Osteocyte (in vitro differentiated cells): ENCODE measurements around the gene EIF4E. TPM values are rescaled to one million over a fixed set of nuclear protein-coding genes. Genes with fewer than 3 reads are reported as not detected.

ENCODE experiments used
- DNase-seq: peaks from one replicate; pipeline ENCODE4 v3.0.0; 2021; ENCODE audit warnings: mixed read lengths; ENCODE audit not compliant: unreplicated experiment; ENCODE audit errors: extremely low spot score
- H3K27ac Mint-ChIP-seq: one replicate; pipeline ENCODE4 v1.8.0; 2021; ENCODE audit warnings: mild to moderate bottlenecking, mixed read lengths; ENCODE audit not compliant: unreplicated experiment
- H3K27me3 Mint-ChIP-seq: one replicate; pipeline ENCODE4 v1.8.0; 2021; ENCODE audit warnings: mixed read lengths; ENCODE audit not compliant: unreplicated experiment
- H3K36me3 Mint-ChIP-seq: one replicate; pipeline ENCODE4 v1.8.0; 2021; ENCODE audit warnings: mixed read lengths; ENCODE audit not compliant: unreplicated experiment
- H3K4me1 Mint-ChIP-seq: one replicate; pipeline ENCODE4 v1.8.0; 2021; ENCODE audit warnings: mixed read lengths; ENCODE audit not compliant: unreplicated experiment
- H3K4me3 Mint-ChIP-seq: one replicate; pipeline ENCODE4 v1.8.0; 2021; ENCODE audit warnings: mild to moderate bottlenecking, moderate library complexity, mixed read lengths; ENCODE audit not compliant: unreplicated experiment
- H3K9me3 Mint-ChIP-seq: one replicate; pipeline ENCODE4 v1.8.0; 2021; ENCODE audit warnings: mixed read lengths; ENCODE audit not compliant: unreplicated experiment
- total RNA-seq: library from RNA; stranded (reverse); gene quantifications from 2 replicates; pipeline ENCODE4 v1.2.1, GENCODE V29; 2021
- TF ChIP-seq, protein P1 (sequence below): fragments of 200-600 bp; sonication (generic); IDR thresholded peaks from 2 replicates; pipeline ENCODE4 v1.5.0; 2021; ENCODE audit warnings: antibody characterized with exemption, mild to moderate bottlenecking, moderate library complexity

EIF4E gene
- total RNA-seq, 1 donor from 2014 or later: 60.6 TPM

DNA sequence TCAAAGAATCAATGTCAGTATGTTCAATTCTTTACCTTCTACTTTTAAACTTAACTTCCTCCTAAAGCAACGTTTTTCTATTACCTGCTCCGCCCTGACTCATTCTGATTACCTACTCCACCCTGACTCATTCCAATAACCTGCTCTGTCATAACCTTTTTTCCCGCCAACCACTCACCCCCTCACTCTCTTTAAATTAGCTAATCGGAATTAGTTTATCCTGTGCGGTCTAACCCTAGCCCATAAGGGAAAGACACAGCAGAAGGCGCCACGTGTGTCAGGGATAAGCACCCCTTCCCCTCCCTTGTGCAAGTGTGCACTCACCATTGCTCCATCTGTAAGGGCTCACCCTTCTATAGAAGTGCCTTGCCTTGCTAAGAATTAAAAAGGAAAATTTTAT is 64.4 kb downstream of the EIF4E start:
- H3K4me1 Mint-ChIP-seq: no peaks in the 10 kb centered on the region
- H3K36me3 Mint-ChIP-seq: no peaks in the 10 kb centered on the region
- TF ChIP-seq, protein P1, sequence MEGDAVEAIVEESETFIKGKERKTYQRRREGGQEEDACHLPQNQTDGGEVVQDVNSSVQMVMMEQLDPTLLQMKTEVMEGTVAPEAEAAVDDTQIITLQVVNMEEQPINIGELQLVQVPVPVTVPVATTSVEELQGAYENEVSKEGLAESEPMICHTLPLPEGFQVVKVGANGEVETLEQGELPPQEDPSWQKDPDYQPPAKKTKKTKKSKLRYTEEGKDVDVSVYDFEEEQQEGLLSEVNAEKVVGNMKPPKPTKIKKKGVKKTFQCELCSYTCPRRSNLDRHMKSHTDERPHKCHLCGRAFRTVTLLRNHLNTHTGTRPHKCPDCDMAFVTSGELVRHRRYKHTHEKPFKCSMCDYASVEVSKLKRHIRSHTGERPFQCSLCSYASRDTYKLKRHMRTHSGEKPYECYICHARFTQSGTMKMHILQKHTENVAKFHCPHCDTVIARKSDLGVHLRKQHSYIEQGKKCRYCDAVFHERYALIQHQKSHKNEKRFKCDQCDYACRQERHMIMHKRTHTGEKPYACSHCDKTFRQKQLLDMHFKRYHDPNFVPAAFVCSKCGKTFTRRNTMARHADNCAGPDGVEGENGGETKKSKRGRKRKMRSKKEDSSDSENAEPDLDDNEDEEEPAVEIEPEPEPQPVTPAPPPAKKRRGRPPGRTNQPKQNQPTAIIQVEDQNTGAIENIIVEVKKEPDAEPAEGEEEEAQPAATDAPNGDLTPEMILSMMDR: no peak
- DNase-seq: no peak
- no peaks in the 10 kb centered on the region for H3K9me3 Mint-ChIP-seq
- no peak overlapping the region for H3K27ac Mint-ChIP-seq
- H3K27me3 Mint-ChIP-seq: no peaks in the 10 kb centered on the region
- no peak overlapping the region for H3K4me3 Mint-ChIP-seq

- Mint-ChIP-seq H3K4me1 (no peaks in the 10 kb centered on the region), H3K27ac (no peak overlapping the region)
- TF ChIP-seq, protein P1: no peak
These were observed 66.6 kb downstream of the EIF4E start for GRCh38 chr4:98862371-98862770.

GRCh38 chr4:98861100-98861884 is 67.6 kb downstream of the EIF4E start:
- TF ChIP-seq, protein P1: no peak
- no peaks in the 10 kb centered on the region for H3K4me1 Mint-ChIP-seq
- H3K9me3 Mint-ChIP-seq: no peaks in the 10 kb centered on the region
- no peak for DNase-seq
- no peak overlapping the region for H3K27ac Mint-ChIP-seq
- no peaks in the 10 kb centered on the region for H3K36me3 Mint-ChIP-seq
- no peak overlapping the region for H3K4me3 Mint-ChIP-seq
- H3K27me3 Mint-ChIP-seq: no peaks in the 10 kb centered on the region

More at GRCh38 chr4:98862371-98862770, 66.6 kb downstream of the EIF4E start:
- no peak overlapping the region for H3K4me3 Mint-ChIP-seq
- no peaks in the 10 kb centered on the region for H3K27me3 Mint-ChIP-seq
- DNase-seq: no peak
- no peaks in the 10 kb centered on the region for H3K36me3 Mint-ChIP-seq
- H3K9me3 Mint-ChIP-seq: no peaks in the 10 kb centered on the region

- Mint-ChIP-seq H3K27me3 (peaks cover 5% of the 10 kb centered on the region), H3K27ac (no peak overlapping the region), H3K4me3 (no peak overlapping the region), H3K36me3 (no peaks in the 10 kb centered on the region), H3K4me1 (peaks cover 25% of the 10 kb centered on the region), H3K9me3 (no peaks in the 10 kb centered on the region)
- no peak for DNase-seq
- TF ChIP-seq, protein P1: no peak
These were observed 77.1 kb downstream of the EIF4E start for GRCh38 chr4:98851806-98852205.

DNA sequence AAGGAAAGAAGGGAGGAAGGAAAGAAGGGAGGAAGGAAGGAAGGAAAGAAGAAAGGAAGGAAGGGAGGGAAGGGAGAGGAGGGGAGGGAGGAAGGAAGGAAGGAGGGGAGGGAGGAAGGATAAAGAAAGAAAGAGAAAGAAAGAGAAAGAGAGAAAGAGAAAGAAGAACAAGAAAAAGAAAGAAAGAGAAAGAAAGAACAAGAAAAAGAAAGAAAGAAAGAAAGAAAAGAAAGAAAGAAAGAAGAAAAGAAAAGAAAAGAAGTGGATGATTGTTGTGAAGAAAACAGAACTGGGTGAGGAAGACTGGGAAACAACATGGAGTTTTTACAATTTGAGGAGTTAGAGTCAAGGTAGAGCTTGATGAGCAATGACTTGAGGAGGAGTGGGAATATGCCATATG is 78.0 kb downstream of the EIF4E start:
- TF ChIP-seq, protein P1: no peak
- Mint-ChIP-seq H3K27ac (no peak overlapping the region), H3K4me3 (no peak overlapping the region), H3K36me3 (peaks cover 5% of the 10 kb centered on the region), H3K4me1 (peaks cover 25% of the 10 kb centered on the region), H3K27me3 (peaks cover 5% of the 10 kb centered on the region), H3K9me3 (peaks cover 5% of the 10 kb centered on the region)
- no peak for DNase-seq
